ENCODE results near the gene MAFG. TPM values are rescaled to one million over a fixed set of nuclear protein-coding genes. Genes with fewer than 3 reads are reported as not detected.

Gene MAFG
- 11.8 and 12.4 TPM in 2 replicates for polyA plus RNA-seq
- 13.5 and 14.4 TPM in 2 replicates for polyA minus RNA-seq

GRCh38 chr17:81927653-81928543, at the start of gene MAFG:
Gene MAFG, minus strand, starts transcription at chr17:81927735. Its CDS starts 4,550 bp downstream, at chr17:81923185.
- H3F3A ChIP-seq (ENCODE audit: insufficient read depth, low read length, poor library complexity, severe bottlenecking) = no peaks in the 10 kb centered on the region
- no peaks in the 10 kb centered on the region for H3K9me2 ChIP-seq (ENCODE audit: insufficient read depth, low read length)
- TF ChIP-seq TAF1 (IDR thresholded peaks at IDR 0.05; ENCODE audit: low read depth) (no peak), POLR2AphosphoS5 (IDR thresholded peaks at IDR 0.05) (peak; percentile 83), EZH2 (IDR thresholded peaks at IDR 0.05; ENCODE audit: borderline replicate concordance, insufficient read depth, low read length, poor library complexity, severe bottlenecking) (no peak), CTCF (IDR thresholded peaks at IDR 0.05; ENCODE audit: poor library complexity, severe bottlenecking) (peak; percentile 94), SMC3 (conservative IDR thresholded peaks at IDR 0.05; ENCODE audit: poor library complexity) (peak; percentile 73), REST (IDR thresholded peaks at IDR 0.05; ENCODE audit: borderline replicate concordance) (no peak), RAD21 (conservative IDR thresholded peaks at IDR 0.05) (peak; percentile 67), EP300 (conservative IDR thresholded peaks at IDR 0.05; ENCODE audit: poor library complexity, severe bottlenecking) (no peak), MXI1 (conservative IDR thresholded peaks at IDR 0.05; ENCODE audit: poor library complexity, severe bottlenecking) (peak; percentile 91)
- H3K27ac ChIP-seq (ENCODE audit: low read length) = no peak within 1 kb of the TSS
- H3K9me3 ChIP-seq (ENCODE audit: low read length) = no peaks in the 10 kb centered on the region
- no peaks in the 10 kb centered on the region for H4K20me1 ChIP-seq (ENCODE audit: insufficient read depth)
- H3K4me3 ChIP-seq (ENCODE audit: low read length) = peak within 1 kb of the TSS; percentile 72
- H3K27me3 ChIP-seq (ENCODE audit: insufficient read depth, low read depth, low read length) = no peaks in the 10 kb centered on the region
- H3K36me3 ChIP-seq (ENCODE audit: insufficient read depth, low read length) = no peaks in the 10 kb centered on the region
- H3K79me2 ChIP-seq (replicated peaks; ENCODE audit: insufficient read depth, low read length) = peaks cover 23% of the 10 kb centered on the region
- H3K9ac ChIP-seq (ENCODE audit: low read length) = peak within 1 kb of the TSS; percentile 68
- peak within 1 kb of the TSS; percentile 73 for H3K4me2 ChIP-seq (ENCODE audit: low read length)
- H2AFZ ChIP-seq (ENCODE audit: low read depth, low read length) = no peak within 1 kb of the TSS

GRCh38 chr17:81976332-81977210, 49.0 kb upstream of the MAFG start:
- Histone ChIP-seq H3K36me3 (ENCODE audit: insufficient read depth, low read length) (no peaks in the 10 kb centered on the region), H3K4me3 (ENCODE audit: low read length) (peak overlapping the region; percentile 79), H3K9me3 (ENCODE audit: low read length) (no peaks in the 10 kb centered on the region), H3K4me2 (ENCODE audit: low read length) (peak overlapping the region; percentile 76), H3K27me3 (ENCODE audit: insufficient read depth, low read depth, low read length) (no peaks in the 10 kb centered on the region), H3K9me2 (ENCODE audit: insufficient read depth, low read length) (no peaks in the 10 kb centered on the region), H4K20me1 (ENCODE audit: insufficient read depth) (no peaks in the 10 kb centered on the region), H3K9ac (ENCODE audit: low read length) (peak overlapping the region; percentile 83), H3K79me2 (replicated peaks; ENCODE audit: insufficient read depth, low read length) (no peaks in the 10 kb centered on the region), H2AFZ (ENCODE audit: low read depth, low read length) (peak overlapping the region; percentile 76), H3F3A (ENCODE audit: insufficient read depth, low read length, poor library complexity, severe bottlenecking) (no peaks in the 10 kb centered on the region), H3K27ac (ENCODE audit: low read length) (peak overlapping the region; percentile 20)
- TF ChIP-seq EP300 (conservative IDR thresholded peaks at IDR 0.05; ENCODE audit: poor library complexity, severe bottlenecking) (no peak), POLR2AphosphoS5 (IDR thresholded peaks at IDR 0.05) (no peak), MXI1 (conservative IDR thresholded peaks at IDR 0.05; ENCODE audit: poor library complexity, severe bottlenecking) (no peak), EZH2 (IDR thresholded peaks at IDR 0.05; ENCODE audit: borderline replicate concordance, insufficient read depth, low read length, poor library complexity, severe bottlenecking) (no peak), RAD21 (conservative IDR thresholded peaks at IDR 0.05) (no peak), CTCF (IDR thresholded peaks at IDR 0.05; ENCODE audit: poor library complexity, severe bottlenecking) (no peak)
